ENCODE results near the gene PACRG. TPM values are rescaled to one million over a fixed set of nuclear protein-coding genes. Genes with fewer than 3 reads are reported as not detected.

PACRG gene
- total RNA-seq, 4 donors from 2014 or later = 1.7 to 7.7 (median 3.7) TPM

- Histone ChIP-seq H3K9me3 (no peaks in the 10 kb centered on the region), H3K27me3 (no peaks in the 10 kb centered on the region), H3K36me3 (no peaks in the 10 kb centered on the region), H3K27ac (no peak overlapping the region), H3K4me3 (replicated peaks in 1 of 3) (no peak overlapping the region), H3K4me1 (no peaks in the 10 kb centered on the region)
- DNase-seq = no peak
- intact Hi-C loops (cut with DNase I) = no loop called here
- 95 to 97% methylated on average over 9 of the region's 9 CpGs for WGBS, 2 donors
- no peak for TF ChIP-seq POLR2A (IDR thresholded peaks at IDR 0.05)
- TF ChIP-seq CTCF (IDR thresholded peaks at IDR 0.05) = no peak
Measured at GRCh38 chr6:163348789-163349680, 621.3 kb downstream of the PACRG start.

GRCh38 chr6:163349696-163350095 lies 621.9 kb downstream of the PACRG start:
- WGBS, 2 donors = 82 to 98% methylated on average over 8 of the region's 8 CpGs
- no peak for DNase-seq
- Histone ChIP-seq H3K27ac (no peak overlapping the region), H3K27me3 (no peaks in the 10 kb centered on the region), H3K4me3 (replicated peaks in 1 of 3) (no peak overlapping the region), H3K36me3 (no peaks in the 10 kb centered on the region), H3K9me3 (no peaks in the 10 kb centered on the region), H3K4me1 (peaks cover 0 to 3% of the 10 kb centered on the region in 2 donors)
- no peak for TF ChIP-seq POLR2A (IDR thresholded peaks at IDR 0.05)
- TF ChIP-seq CTCF (IDR thresholded peaks at IDR 0.05) = no peak
- intact Hi-C loops (cut with DNase I) = no loop called here

- TF ChIP-seq CTCF (IDR thresholded peaks at IDR 0.05) = no peak
- TF ChIP-seq POLR2A (IDR thresholded peaks at IDR 0.05) = no peak
- peaks cover 4 to 17% of the 10 kb centered on the region in 2 donors for H3K4me1 ChIP-seq
- no peaks in the 10 kb centered on the region for H3K27me3 ChIP-seq
- DNase-seq = no peak
- H3K27ac ChIP-seq = no peak overlapping the region
- WGBS, 2 donors = 72 to 92% methylated on average over 6 of the region's 6 CpGs
- H3K9me3 ChIP-seq = no peaks in the 10 kb centered on the region
- H3K36me3 ChIP-seq = no peaks in the 10 kb centered on the region
- H3K4me3 ChIP-seq (replicated peaks in 1 of 3) = no peak overlapping the region
- intact Hi-C loops (cut with DNase I) = no loop called here
Measured at GRCh38 chr6:163351013-163351412, 623.2 kb downstream of the PACRG start.

- WGBS, 2 donors = 89 to 94% methylated on average over 16 of the region's 16 CpGs
- no peak for DNase-seq
- intact Hi-C loops (cut with DNase I) = no loop called here
- H3K36me3 ChIP-seq = no peaks in the 10 kb centered on the region
- peaks cover 4 to 19% of the 10 kb centered on the region in 2 donors for H3K4me1 ChIP-seq
- no peaks in the 10 kb centered on the region for H3K9me3 ChIP-seq
- no peak overlapping the region for H3K4me3 ChIP-seq (replicated peaks in 1 of 3)
- no peak overlapping the region for H3K27ac ChIP-seq
- H3K27me3 ChIP-seq = no peaks in the 10 kb centered on the region
- TF ChIP-seq CTCF (IDR thresholded peaks at IDR 0.05) (no peak), POLR2A (IDR thresholded peaks at IDR 0.05) (no peak)
Measured at GRCh38 chr6:163352011-163352685, 624.4 kb downstream of the PACRG start.

GRCh38 chr6:163352966-163353365 lies 625.2 kb downstream of the PACRG start:
- no peaks in the 10 kb centered on the region for H3K9me3 ChIP-seq
- no peak for DNase-seq
- WGBS, 2 donors = 88 to 96% methylated on average over 7 of the region's 7 CpGs
- no peak overlapping the region for H3K27ac ChIP-seq
- no peak for TF ChIP-seq CTCF (IDR thresholded peaks at IDR 0.05)
- no peak for TF ChIP-seq POLR2A (IDR thresholded peaks at IDR 0.05)
- peaks cover 4 to 19% of the 10 kb centered on the region in 2 donors for H3K4me1 ChIP-seq
- H3K27me3 ChIP-seq = no peaks in the 10 kb centered on the region
- H3K4me3 ChIP-seq (replicated peaks in 1 of 3) = no peak overlapping the region
- H3K36me3 ChIP-seq = no peaks in the 10 kb centered on the region
- intact Hi-C loops (cut with DNase I) = no loop called here
